Measurements from ENCODE around the gene VPS36.
"Not testable (repeated sequence)": the region's sequence is repeated elsewhere in the genome, so short reads cannot be mapped to it uniquely, and the experiment has no call there.

GRCh38 chr13:52491015-52491414 lies 40.6 kb upstream of the VPS36 start:
- TF ChIP-seq CTCF (conservative IDR thresholded peaks at IDR 0.05; ENCODE audit: low read length); EZH2phosphoT487 (IDR thresholded peaks at IDR 0.05; ENCODE audit: borderline replicate concordance, low read depth, low read length): not testable (repeated sequence)

Data from OCI-LY7 (cell line).